Measurements from ENCODE around the gene ADAR.

Gene ADAR

DNA sequence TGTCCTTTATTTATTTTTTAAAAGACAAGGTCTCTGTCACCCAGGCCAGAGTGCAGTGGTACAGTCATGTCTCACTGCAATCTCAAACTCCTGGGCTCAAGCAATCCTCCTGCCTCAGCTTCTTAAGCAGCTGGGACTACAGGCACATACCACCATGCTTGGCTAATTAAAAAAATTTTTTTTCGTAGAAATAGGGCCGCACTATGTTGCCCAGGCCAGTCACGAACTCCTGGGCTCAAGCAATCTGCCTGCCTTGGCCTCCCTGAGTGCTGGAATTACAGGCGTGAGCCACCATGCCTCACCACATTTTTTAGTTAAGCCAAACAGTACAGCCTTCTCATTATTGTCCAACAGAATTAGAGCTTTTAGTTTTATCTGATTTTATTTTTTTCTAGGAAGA lies 7.4 kb upstream of the ADAR start:
- H3K27ac ChIP-seq (ENCODE audit: low read depth, low read length), result no peak overlapping the region
- H3K36me3 ChIP-seq (ENCODE audit: control insufficient read depth, insufficient read depth, low read length), result no peaks in the 10 kb centered on the region
- H3K4me1 ChIP-seq (ENCODE audit: control insufficient read depth, insufficient read depth, low read length), result peaks cover 49% of the 10 kb centered on the region
- no peaks in the 10 kb centered on the region for H3K9me3 ChIP-seq (ENCODE audit: control insufficient read depth, insufficient read depth, low read depth, low read length)
- no peaks in the 10 kb centered on the region for H3K27me3 ChIP-seq (ENCODE audit: control insufficient read depth, insufficient read depth, low read length)
- H3K9ac ChIP-seq (ENCODE audit: low read length), result no peak overlapping the region
- H3K4me3 ChIP-seq (ENCODE audit: low read depth, low read length), result no peak overlapping the region

DNA sequence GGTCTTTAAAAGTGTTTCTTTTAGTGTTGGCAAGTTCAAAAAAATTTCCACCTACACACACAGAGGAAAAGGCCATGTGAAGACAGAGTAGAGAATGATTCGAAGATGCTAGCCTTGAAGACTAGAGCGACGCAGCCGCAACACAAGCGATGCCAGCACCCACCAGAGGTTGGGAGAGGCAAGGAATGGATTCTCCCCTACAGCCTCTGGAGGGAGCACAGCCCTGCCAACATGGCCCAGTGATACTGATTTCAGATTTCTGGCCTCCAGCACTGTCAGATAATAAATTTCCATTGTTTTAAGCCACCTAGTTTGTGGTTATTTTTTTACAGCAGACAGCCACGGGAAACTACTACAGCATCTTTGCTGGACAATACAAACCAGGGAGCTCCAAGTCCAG lies 6.9 kb upstream of the ADAR start:
- no peaks in the 10 kb centered on the region for H3K27me3 ChIP-seq (ENCODE audit: control insufficient read depth, insufficient read depth, low read length)
- no peak overlapping the region for H3K4me3 ChIP-seq (ENCODE audit: low read depth, low read length)
- H3K9me3 ChIP-seq (ENCODE audit: control insufficient read depth, insufficient read depth, low read depth, low read length), result no peaks in the 10 kb centered on the region
- H3K36me3 ChIP-seq (ENCODE audit: control insufficient read depth, insufficient read depth, low read length), result no peaks in the 10 kb centered on the region
- H3K9ac ChIP-seq (ENCODE audit: low read length), result no peak overlapping the region
- no peak overlapping the region for H3K27ac ChIP-seq (ENCODE audit: low read depth, low read length)
- peaks cover 54% of the 10 kb centered on the region for H3K4me1 ChIP-seq (ENCODE audit: control insufficient read depth, insufficient read depth, low read length)

DNA sequence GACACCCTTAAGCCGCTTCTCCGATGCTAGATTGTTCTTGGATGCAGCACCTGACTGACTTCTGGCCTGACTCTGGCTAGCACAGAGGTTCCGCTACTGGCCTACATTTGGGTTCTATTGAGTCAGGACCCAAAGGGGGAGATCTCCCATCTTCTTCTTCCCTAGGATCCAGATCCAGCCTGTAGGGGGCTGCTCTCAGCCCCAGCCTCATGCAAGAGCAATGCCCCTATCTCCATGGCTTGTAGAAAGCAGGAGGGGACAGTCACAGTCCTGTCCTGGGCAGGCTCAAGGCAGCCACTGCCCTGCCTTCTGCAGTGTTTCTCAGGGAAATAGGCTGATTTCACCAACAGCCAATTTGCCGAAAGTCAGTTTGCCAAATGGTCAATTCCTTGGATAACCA lies 6.3 kb upstream of the ADAR start:
- H3K27me3 ChIP-seq (ENCODE audit: control insufficient read depth, insufficient read depth, low read length), result no peaks in the 10 kb centered on the region
- H3K4me3 ChIP-seq (ENCODE audit: low read depth, low read length), result no peak overlapping the region
- H3K9ac ChIP-seq (ENCODE audit: low read length), result no peak overlapping the region
- H3K36me3 ChIP-seq (ENCODE audit: control insufficient read depth, insufficient read depth, low read length), result no peaks in the 10 kb centered on the region
- H3K4me1 ChIP-seq (ENCODE audit: control insufficient read depth, insufficient read depth, low read length), result peaks cover 61% of the 10 kb centered on the region
- no peak overlapping the region for H3K27ac ChIP-seq (ENCODE audit: low read depth, low read length)
- no peaks in the 10 kb centered on the region for H3K9me3 ChIP-seq (ENCODE audit: control insufficient read depth, insufficient read depth, low read depth, low read length)

DNA sequence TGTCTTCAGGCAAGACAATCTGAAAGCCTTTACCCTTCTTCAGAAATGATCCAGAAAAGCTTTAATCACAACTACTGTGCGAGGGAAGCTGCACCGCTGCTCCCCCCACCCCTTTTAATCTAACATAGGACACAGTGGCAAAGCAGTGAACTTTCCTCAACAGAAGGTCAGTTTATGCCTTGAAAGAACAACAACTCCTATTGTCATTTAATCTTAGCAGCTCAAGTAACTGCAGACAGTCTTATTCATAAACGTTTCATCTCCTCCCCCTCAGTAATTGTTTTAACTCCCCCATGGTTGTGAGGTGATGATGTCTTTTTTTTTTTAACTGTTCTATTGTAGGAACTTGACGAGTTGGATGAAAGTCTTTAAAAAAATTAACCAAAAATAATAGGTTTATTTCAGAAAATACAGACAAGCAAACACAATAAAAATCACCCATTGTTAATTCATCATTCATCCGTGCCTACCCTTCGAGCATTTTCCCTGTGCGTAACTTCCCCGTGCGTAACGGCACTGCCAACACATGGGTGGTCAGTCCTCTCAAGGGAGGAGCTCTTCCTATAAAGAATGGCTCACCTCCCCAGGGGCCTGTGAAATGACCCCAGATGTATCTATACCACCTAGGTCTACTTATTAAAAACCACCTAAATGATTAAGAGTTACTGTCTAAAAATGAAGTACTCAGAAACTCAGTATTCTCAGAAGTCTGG lies 3.3 kb upstream of the ADAR start:
- Histone ChIP-seq H3K27me3 (ENCODE audit: control insufficient read depth, insufficient read depth, low read length) (no peaks in the 10 kb centered on the region), H3K36me3 (ENCODE audit: control insufficient read depth, insufficient read depth, low read length) (no peaks in the 10 kb centered on the region), H3K27ac (ENCODE audit: low read depth, low read length) (peak overlapping the region; percentile 16; the same call in 1 of the 2 replicates), H3K4me3 (ENCODE audit: low read depth, low read length) (peak overlapping the region; percentile 33), H3K4me1 (ENCODE audit: control insufficient read depth, insufficient read depth, low read length) (peaks cover 58% of the 10 kb centered on the region), H3K9me3 (ENCODE audit: control insufficient read depth, insufficient read depth, low read depth, low read length) (no peaks in the 10 kb centered on the region), H3K9ac (ENCODE audit: low read length) (peak overlapping the region; percentile 24)

DNA sequence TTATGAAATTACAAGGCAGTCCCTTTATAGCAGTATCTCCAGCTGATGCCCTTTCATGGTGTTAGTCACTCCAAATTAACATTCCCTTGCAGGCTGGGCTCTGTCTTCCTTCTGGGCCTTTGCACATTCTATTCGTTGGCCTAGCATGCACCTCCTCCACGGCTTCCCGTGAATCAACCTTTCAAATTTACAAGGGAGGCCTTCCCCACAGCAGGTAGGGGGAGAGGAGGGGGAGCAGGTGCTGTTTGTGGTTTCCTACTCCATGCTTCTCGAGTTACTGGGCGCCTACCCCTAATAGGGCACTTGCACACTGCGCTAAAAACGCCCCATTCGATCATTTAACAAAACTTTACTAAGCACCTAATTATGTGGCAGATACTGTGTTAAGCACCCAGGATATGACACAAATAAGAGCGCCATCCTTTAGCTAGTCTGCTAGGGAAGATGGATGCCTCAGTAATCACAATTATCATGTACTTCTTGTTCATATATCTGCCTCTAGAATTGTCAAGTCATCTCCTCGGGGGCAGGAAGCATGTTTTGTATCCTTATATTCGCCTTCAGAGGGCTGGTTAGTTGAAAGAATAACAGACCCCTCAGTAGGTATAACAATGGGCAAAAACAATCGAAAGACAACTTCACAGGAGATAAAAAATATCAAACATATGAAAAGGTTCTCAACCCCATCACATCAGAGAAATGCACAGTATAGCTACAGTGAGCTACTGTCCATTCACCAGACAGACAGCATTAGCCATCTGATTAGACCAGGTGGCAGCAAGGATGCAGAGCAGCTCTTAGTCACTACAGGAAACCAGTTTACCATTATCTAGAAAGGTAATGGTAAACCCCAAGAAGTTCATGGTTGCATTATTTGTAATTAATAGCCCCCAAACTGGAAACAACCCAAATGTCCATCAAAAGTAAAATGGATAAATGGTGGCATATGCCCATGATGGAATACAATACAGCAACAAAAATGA lies 1.7 kb upstream of the ADAR start:
- no peaks in the 10 kb centered on the region for H3K9me3 ChIP-seq (ENCODE audit: control insufficient read depth, insufficient read depth, low read depth, low read length)
- H3K27me3 ChIP-seq (ENCODE audit: control insufficient read depth, insufficient read depth, low read length), result no peaks in the 10 kb centered on the region
- peaks cover 47% of the 10 kb centered on the region for H3K4me1 ChIP-seq (ENCODE audit: control insufficient read depth, insufficient read depth, low read length)
- H3K9ac ChIP-seq (ENCODE audit: low read length), result peak overlapping the region; percentile 99
- H3K27ac ChIP-seq (ENCODE audit: low read depth, low read length), result peak overlapping the region; percentile 99
- H3K36me3 ChIP-seq (ENCODE audit: control insufficient read depth, insufficient read depth, low read length), result no peaks in the 10 kb centered on the region; the same call in 1 of the 2 replicates
- H3K4me3 ChIP-seq (ENCODE audit: low read depth, low read length), result peak overlapping the region; percentile 90

DNA sequence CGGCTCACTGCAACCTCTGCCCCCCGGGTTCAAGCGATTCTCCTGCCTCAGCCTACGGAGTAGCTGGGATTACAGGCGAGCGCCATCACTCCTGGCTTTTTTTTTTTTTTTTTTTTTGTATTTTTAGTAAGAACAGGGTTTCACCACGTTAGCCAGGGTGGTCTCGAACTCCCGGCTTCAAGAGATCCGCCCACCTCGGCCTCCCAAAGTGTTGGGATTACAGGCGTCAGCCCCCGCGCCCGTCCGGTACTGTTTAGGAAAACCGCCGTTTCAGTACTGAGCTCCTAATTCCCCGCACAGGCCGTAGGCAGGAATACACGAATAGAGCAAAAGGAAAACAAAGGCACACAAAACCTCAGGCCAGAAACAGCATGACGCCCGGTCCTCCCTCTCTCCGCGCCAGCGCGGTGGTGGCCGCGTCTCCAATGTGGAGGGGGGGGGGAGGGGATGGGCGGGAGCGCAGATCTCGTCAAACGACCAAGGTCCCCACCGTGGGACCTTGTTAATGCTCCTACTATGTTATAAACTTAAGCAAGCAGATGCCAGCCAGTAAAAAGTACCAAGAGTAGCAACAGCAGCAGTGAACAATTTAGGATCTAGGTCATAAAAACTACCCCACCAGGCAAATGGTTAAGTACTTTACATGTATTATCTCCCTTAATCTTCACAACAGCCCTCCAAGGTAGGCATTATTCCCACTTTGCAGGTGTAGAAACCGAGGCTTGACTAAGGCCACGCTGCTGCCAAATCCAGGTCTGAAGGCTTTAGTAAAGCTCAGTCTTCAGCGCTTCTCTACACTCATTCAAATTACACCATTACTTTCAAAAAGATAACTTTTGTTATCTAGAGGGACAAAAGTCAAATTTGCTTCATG lies 648 bp upstream of the ADAR start:
- peaks cover 44% of the 10 kb centered on the region for H3K4me1 ChIP-seq (ENCODE audit: control insufficient read depth, insufficient read depth, low read length)

DNA sequence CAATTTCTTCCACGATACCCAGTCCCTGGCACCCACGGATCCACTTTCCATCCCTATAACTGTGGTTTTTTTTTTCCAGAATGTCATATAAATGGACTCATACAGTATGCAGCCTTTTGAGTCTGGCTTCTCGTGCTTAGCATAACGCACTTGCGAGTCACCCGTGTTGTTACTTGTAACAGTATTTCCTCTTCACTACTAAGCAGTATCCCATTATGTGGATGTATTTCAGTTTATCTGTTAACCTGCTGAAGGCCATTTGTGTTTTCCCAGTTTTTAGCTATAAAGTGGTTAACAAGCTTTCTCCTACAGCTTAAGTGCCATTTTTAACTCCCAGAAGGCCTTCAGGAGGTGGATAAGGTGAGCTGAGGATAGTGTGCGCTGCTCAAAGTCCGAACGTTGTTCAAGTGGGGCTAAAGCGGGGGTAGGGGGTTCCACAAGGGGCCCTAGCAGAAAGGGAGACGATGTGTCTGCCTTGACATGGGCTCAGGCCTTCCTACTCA lies 829 bp downstream of the ADAR start:
- H3K4me3 ChIP-seq (ENCODE audit: low read depth, low read length), result peak overlapping the region; percentile 90
- peak overlapping the region; percentile 99 for H3K9ac ChIP-seq (ENCODE audit: low read length)
- H3K36me3 ChIP-seq (ENCODE audit: control insufficient read depth, insufficient read depth, low read length), result peaks cover 16% of the 10 kb centered on the region
- H3K9me3 ChIP-seq (ENCODE audit: control insufficient read depth, insufficient read depth, low read depth, low read length), result no peaks in the 10 kb centered on the region
- H3K27ac ChIP-seq (ENCODE audit: low read depth, low read length), result peak overlapping the region; percentile 99; the same call in 1 of the 2 replicates
- peaks cover 44% of the 10 kb centered on the region for H3K4me1 ChIP-seq (ENCODE audit: control insufficient read depth, insufficient read depth, low read length)
- H3K27me3 ChIP-seq (ENCODE audit: control insufficient read depth, insufficient read depth, low read length), result no peaks in the 10 kb centered on the region

More for the DNA sequence above, 648 bp upstream of the ADAR start:
- peak overlapping the region; percentile 90 for H3K4me3 ChIP-seq (ENCODE audit: low read depth, low read length)
- H3K27ac ChIP-seq (ENCODE audit: low read depth, low read length), result peak overlapping the region; percentile 99
- H3K36me3 ChIP-seq (ENCODE audit: control insufficient read depth, insufficient read depth, low read length), result peaks cover 3% of the 10 kb centered on the region; the same call in 1 of the 2 replicates
- peak overlapping the region; percentile 99 for H3K9ac ChIP-seq (ENCODE audit: low read length)
- H3K9me3 ChIP-seq (ENCODE audit: control insufficient read depth, insufficient read depth, low read depth, low read length), result no peaks in the 10 kb centered on the region
- no peaks in the 10 kb centered on the region for H3K27me3 ChIP-seq (ENCODE audit: control insufficient read depth, insufficient read depth, low read length)

DNA sequence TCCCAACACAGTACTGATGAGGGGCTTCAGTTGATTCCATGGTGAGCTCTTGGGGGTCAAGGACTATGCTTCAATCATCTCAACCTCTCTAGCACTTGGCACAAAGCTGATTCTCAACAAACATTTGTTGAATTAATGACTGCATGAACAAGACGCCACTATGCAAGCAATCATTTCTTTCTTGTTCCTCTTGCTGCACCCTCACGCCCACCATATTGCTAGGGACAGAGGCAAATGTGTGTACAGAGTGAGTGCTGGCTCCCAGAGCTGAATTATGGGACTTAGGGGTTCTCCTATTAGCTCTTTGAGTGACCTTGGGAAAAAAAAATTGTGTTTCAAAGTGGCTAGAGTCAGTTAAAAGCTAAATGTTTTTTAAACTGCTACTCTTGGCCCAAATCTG lies 2.5 kb downstream of the ADAR start:
- H3K4me1 ChIP-seq (ENCODE audit: control insufficient read depth, insufficient read depth, low read length), result peaks cover 29% of the 10 kb centered on the region
- no peaks in the 10 kb centered on the region for H3K27me3 ChIP-seq (ENCODE audit: control insufficient read depth, insufficient read depth, low read length)
- H3K4me3 ChIP-seq (ENCODE audit: low read depth, low read length), result no peak overlapping the region
- no peak overlapping the region for H3K9ac ChIP-seq (ENCODE audit: low read length)
- peaks cover 32% of the 10 kb centered on the region for H3K36me3 ChIP-seq (ENCODE audit: control insufficient read depth, insufficient read depth, low read length)
- no peaks in the 10 kb centered on the region for H3K9me3 ChIP-seq (ENCODE audit: control insufficient read depth, insufficient read depth, low read depth, low read length)
- no peak overlapping the region for H3K27ac ChIP-seq (ENCODE audit: low read depth, low read length)

DNA sequence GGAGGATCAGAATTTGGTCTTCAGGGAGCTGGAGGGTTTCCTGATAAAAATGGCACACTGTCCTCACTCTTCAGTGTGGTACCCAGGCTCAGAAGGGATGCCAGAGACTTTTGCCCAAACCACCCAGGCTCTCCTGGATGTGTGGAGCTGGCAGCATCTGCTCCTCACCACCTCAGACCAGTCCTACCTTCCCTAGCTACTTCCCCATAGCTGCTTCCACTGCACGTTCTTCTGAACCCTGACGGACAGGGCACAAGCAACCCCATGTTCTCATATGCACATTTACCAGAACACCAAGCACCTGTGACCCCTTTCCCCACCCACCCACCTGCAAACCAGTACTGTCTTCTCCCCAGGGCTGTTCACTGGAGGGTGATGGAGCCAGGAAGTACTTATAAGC lies 4.7 kb downstream of the ADAR start:
- H3K27ac ChIP-seq (ENCODE audit: low read depth, low read length), result no peak overlapping the region
- peaks cover 50% of the 10 kb centered on the region for H3K36me3 ChIP-seq (ENCODE audit: control insufficient read depth, insufficient read depth, low read length)
- no peak overlapping the region for H3K4me3 ChIP-seq (ENCODE audit: low read depth, low read length)
- no peaks in the 10 kb centered on the region for H3K27me3 ChIP-seq (ENCODE audit: control insufficient read depth, insufficient read depth, low read length)
- H3K9me3 ChIP-seq (ENCODE audit: control insufficient read depth, insufficient read depth, low read depth, low read length), result no peaks in the 10 kb centered on the region
- H3K9ac ChIP-seq (ENCODE audit: low read length), result no peak overlapping the region
- peaks cover 11% of the 10 kb centered on the region for H3K4me1 ChIP-seq (ENCODE audit: control insufficient read depth, insufficient read depth, low read length)

DNA sequence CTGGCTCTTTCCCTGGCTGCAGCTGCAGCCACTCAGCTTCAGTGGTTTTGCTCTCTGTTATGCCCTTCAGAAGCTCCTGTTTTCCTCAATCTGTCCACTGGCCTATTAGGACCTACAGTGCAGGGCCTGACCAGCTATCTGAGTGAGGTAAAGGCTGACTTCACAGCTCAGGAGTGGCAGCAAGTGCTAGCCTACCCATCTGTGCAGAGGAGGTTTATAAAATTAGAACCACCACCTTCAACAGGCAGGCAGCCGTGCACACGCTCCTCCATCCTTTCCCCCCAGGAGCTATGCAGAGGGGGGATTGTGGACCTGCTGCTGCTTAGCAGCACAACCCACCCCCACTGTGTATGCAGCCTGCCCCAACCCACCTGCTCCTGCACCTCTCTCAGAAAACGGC lies 8.3 kb downstream of the ADAR start:
- H3K36me3 ChIP-seq (ENCODE audit: control insufficient read depth, insufficient read depth, low read length), result peaks cover 85% of the 10 kb centered on the region
- 0 out of 2 replicates have a peak, but pooled peaks cover 5% of the 10 kb centered on the region for H3K4me1 ChIP-seq (ENCODE audit: control insufficient read depth, insufficient read depth, low read length)
- H3K27ac ChIP-seq (ENCODE audit: low read depth, low read length), result no peak overlapping the region
- no peaks in the 10 kb centered on the region for H3K27me3 ChIP-seq (ENCODE audit: control insufficient read depth, insufficient read depth, low read length)
- no peaks in the 10 kb centered on the region for H3K9me3 ChIP-seq (ENCODE audit: control insufficient read depth, insufficient read depth, low read depth, low read length)
- no peak overlapping the region for H3K4me3 ChIP-seq (ENCODE audit: low read depth, low read length)
- H3K9ac ChIP-seq (ENCODE audit: low read length), result no peak overlapping the region

Measured in HUES6 (cell line).